GM12875 (cell line): ENCODE results near the gene CTXND2.
"Not testable (repeated sequence)": the region's sequence is repeated elsewhere in the genome, so short reads cannot be mapped to it uniquely, and the experiment has no call there.

Experiments used
- H3K4me3 ChIP-seq: one replicate; pipeline ENCODE4 v1.5.1; 2011; ENCODE audit warnings: low read depth, low read length, control low read depth
- CTCF ChIP-seq: IDR thresholded peaks from 2 replicates; pipeline ENCODE4 v1.5.1; 2011; ENCODE audit warnings: low read depth, mild to moderate bottlenecking, control low read depth, inconsistent platforms, low read length, moderate library complexity, borderline replicate concordance; ENCODE audit not compliant: insufficient read depth

CTXND2 gene

DNA sequence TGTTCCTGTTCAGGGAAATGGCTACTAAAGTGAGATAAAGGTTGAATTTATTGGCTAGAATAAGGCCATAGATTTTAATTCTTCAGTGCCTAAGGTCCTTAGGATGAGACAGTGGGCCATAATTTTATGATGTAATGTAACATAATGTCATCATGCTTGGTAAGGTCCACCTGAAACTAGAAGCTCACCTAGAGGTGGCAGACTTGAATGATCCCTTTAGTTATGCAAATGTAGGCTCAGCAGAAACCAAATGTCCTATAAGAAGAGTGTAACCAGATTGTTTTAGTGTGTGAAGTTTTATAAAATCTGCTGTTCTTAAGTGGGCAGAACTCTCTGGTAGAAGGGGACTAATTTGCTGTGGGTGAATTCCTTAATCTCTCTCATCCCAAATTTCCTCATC, 25.7 kb downstream of the CTXND2 start:
- H3K4me3 ChIP-seq: no peak overlapping the region
- TF ChIP-seq CTCF: no peak

- TF ChIP-seq CTCF: no peak
Measured at GRCh38 chr1:150917387-150917786, 30.5 kb downstream of the CTXND2 start.

DNA sequence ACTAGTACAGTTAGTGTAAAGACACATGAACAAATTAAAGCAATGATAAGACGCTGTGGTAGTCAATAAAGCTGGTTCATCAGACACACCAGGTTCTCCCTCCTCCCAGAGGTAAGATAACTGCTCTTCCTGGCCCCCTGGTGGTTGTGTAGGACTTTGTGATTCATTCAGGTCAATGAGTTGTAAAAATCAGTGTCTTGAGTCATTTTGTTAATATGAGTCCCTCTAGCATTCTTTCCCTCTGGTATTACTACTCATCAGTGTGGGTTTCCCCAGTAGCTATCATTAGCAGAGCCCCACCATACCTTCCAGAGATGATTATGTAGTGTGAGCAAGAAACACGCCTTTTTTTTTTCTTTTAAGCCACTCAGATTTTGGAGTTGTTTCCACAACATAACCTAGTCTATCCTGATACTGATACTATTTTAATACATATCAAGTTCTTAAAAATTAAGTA, 35.6 kb downstream of the CTXND2 start:
- no peak overlapping the region for H3K4me3 ChIP-seq
- peak; percentile 75 for TF ChIP-seq CTCF

More at GRCh38 chr1:150917387-150917786, 30.5 kb downstream of the CTXND2 start:
- H3K4me3 ChIP-seq: no peak overlapping the region

GRCh38 chr1:150925080-150925479, 38.1 kb downstream of the CTXND2 start:
- TF ChIP-seq CTCF: no peak
- no peak overlapping the region for H3K4me3 ChIP-seq

- H3K4me3 ChIP-seq: peak within 1 kb of the TSS; percentile 67
- TF ChIP-seq CTCF: no peak
Measured at GRCh38 chr1:150926097-150926741, 39.3 kb downstream of the CTXND2 start, which contains the start of gene SETDB1. SETDB1 (plus strand) TSS chr1:150926363; CDS start chr1:150927715, 1,352 bp downstream.

DNA sequence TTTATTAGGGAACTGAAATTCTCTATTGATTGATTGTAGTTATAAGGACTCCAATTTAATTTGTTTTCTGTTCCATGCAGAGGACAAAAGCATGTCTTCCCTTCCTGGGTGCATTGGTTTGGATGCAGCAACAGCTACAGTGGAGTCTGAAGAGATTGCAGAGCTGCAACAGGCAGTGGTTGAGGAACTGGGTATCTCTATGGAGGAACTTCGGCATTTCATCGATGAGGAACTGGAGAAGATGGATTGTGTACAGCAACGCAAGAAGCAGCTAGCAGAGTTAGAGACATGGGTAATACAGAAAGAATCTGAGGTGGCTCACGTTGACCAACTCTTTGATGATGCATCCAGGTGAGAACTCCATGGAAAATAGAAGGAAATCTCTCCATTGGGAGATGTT, 40.7 kb downstream of the CTXND2 start:
- no peak for TF ChIP-seq CTCF
- no peak overlapping the region for H3K4me3 ChIP-seq

- no peak overlapping the region for H3K4me3 ChIP-seq
Measured at GRCh38 chr1:150928286-150928685, 41.4 kb downstream of the CTXND2 start.

DNA sequence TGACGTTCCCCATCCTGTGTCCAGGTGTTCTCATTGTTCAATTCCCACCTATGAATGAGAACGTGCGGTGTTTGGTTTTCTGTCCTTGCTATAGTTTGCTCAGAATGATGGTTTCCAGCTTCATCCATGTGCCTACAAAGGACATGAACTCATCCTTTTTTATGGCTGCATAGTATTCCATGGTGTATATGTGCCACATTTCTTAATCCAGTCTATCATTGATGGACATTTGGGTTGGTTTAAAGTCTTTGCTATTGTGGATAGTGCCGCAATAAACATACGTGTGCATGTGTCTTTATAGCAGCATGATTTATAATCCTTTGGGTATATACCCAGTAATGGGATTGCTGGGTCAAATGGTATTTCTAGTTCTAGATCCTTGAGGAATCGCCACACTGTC, 41.8 kb downstream of the CTXND2 start:
- not testable (repeated sequence) for H3K4me3 ChIP-seq

More at GRCh38 chr1:150928286-150928685, 41.4 kb downstream of the CTXND2 start:
- TF ChIP-seq CTCF: no peak
